K562 (cell line): Measurements from ENCODE around the gene STUB1. TPM values are rescaled to one million over a fixed set of nuclear protein-coding genes. Genes with fewer than 3 reads are reported as not detected.

Source experiments
- ARNT ChIP-seq, 2 experiments: fragments of 450-650 bp; IDR thresholded peaks; 2 replicates each; pipeline ENCODE4 v1.6.1; 2016; ENCODE audit warnings: mild to moderate bottlenecking in 1 of 2
- CAMTA2 ChIP-seq: fragments of 250-450 bp; sonication (Bioruptor Pico); conservative IDR thresholded peaks from 2 replicates; pipeline ENCODE4 v1.5.1; 2022
- CBFA2T3 ChIP-seq: fragments of 450-650 bp; IDR thresholded peaks from 2 replicates; pipeline ENCODE4 v1.6.1; 2017
- CBX1 ChIP-seq: sonication (generic); IDR thresholded peaks from 2 replicates; pipeline ENCODE4 v1.6.1; 2016; ENCODE audit warnings: antibody characterized with exemption, low read depth, mild to moderate bottlenecking
- CREB1 ChIP-seq, 2 experiments: sonication (generic) in 1 of 2; formaldehyde crosslinking in 1 of 2; IDR thresholded peaks; 2 replicates each; pipeline versions ENCODE4 v1.6.1 to v1.8.0; 2012 to 2022; ENCODE audit warnings: inconsistent platforms in 1 of 2, mild to moderate bottlenecking in 1 of 2, missing genetic modification reagents in 1 of 2, moderate library complexity in 1 of 2
- E2F3 ChIP-seq: fragments of 250-450 bp; sonication (Bioruptor Pico); IDR thresholded peaks from 2 replicates; pipeline ENCODE4 v1.4.0; 2020; ENCODE audit warnings: mild to moderate bottlenecking
- HMBOX1 ChIP-seq: sonication (generic); IDR thresholded peaks from 2 replicates; pipeline ENCODE4 v1.6.1; 2016
- MBD2 ChIP-seq: sonication (generic); IDR thresholded peaks from 2 replicates; pipeline ENCODE4 v1.6.1; 2016; ENCODE audit warnings: low read depth, borderline replicate concordance
- MECOM ChIP-seq: fragments of 250-450 bp; sonication (Bioruptor Pico); IDR thresholded peaks from 2 replicates; pipeline ENCODE4 v1.8.0; 2022; ENCODE audit warnings: inconsistent platforms
- MIER1 ChIP-seq: fragments of 450-650 bp; IDR thresholded peaks from 2 replicates; pipeline ENCODE4 v1.6.1; 2016; ENCODE audit warnings: antibody characterized with exemption, mild to moderate bottlenecking, low read depth
- NRF1 ChIP-seq, 2 experiments: fragments of 450-650 bp; IDR thresholded peaks in 1 of 2; conservative IDR thresholded peaks in 1 of 2; 2 replicates each; pipeline ENCODE4 v1.6.1; 2014; ENCODE audit warnings: mild to moderate bottlenecking in 2 of 2
- POLR2AphosphoS5 ChIP-seq: IDR thresholded peaks from 2 replicates; pipeline ENCODE4 v1.6.1; 2011; ENCODE audit warnings: mild to moderate bottlenecking, low read depth, low read length, moderate library complexity; ENCODE audit not compliant: control insufficient read depth, insufficient read depth
- POLR3G ChIP-seq: IDR thresholded peaks from 2 replicates; pipeline ENCODE4 v1.6.1; 2011; ENCODE audit not compliant: insufficient read length, insufficient replicate concordance; ENCODE audit errors: extremely low read depth
- RBM39 ChIP-seq: fragments of 200-400 bp; formaldehyde crosslinking; optimal IDR thresholded peaks from 2 replicates; pipeline ENCODE3; 2018; ENCODE audit warnings: low read depth, low read length
- SMARCB1 ChIP-seq: IDR thresholded peaks from 2 replicates; pipeline ENCODE4 v1.6.1; 2011; ENCODE audit warnings: improper control_type of control experiment, low read depth; ENCODE audit not compliant: insufficient read length
- SNIP1 ChIP-seq: fragments of 450-650 bp; IDR thresholded peaks from 2 replicates; pipeline ENCODE4 v1.7.1; 2017; ENCODE audit warnings: low read depth, mild to moderate bottlenecking
- TBL1XR1 ChIP-seq, 2 experiments: IDR thresholded peaks; 2 replicates each; pipeline ENCODE4 v1.6.1; 2012; ENCODE audit warnings: improper control_type of control experiment in 2 of 2, low read length in 2 of 2, mild to moderate bottlenecking in 1 of 2
- TCF3 ChIP-seq: sonication (generic); formaldehyde crosslinking; IDR thresholded peaks from 2 replicates; pipeline ENCODE4 v1.4.0; 2020; ENCODE audit warnings: mild to moderate bottlenecking, missing genetic modification reagents
- TGIF2 ChIP-seq: sonication (generic); formaldehyde crosslinking; IDR thresholded peaks from 2 replicates; pipeline ENCODE4 v1.8.1; 2022; ENCODE audit warnings: mild to moderate bottlenecking, missing genetic modification reagents, moderate library complexity
- ZFX ChIP-seq: sonication (generic); formaldehyde crosslinking; IDR thresholded peaks from 2 replicates; pipeline ENCODE4 v1.8.0; 2022; ENCODE audit warnings: mild to moderate bottlenecking, missing genetic modification reagents, moderate library complexity
- ZNF12 ChIP-seq: sonication (generic); formaldehyde crosslinking; IDR thresholded peaks from 2 replicates; pipeline ENCODE4 v1.4.0; 2020; ENCODE audit warnings: mild to moderate bottlenecking, missing genetic modification reagents
- ZNF175 ChIP-seq: fragments of 200-800 bp; sonication (Bioruptor generic); IDR thresholded peaks from 2 replicates; pipeline ENCODE4 v1.6.1; 2016; ENCODE audit warnings: low read depth, mild to moderate bottlenecking, missing genetic modification characterization, missing compliant biosample characterization
- ZNF431 ChIP-seq: sonication (generic); formaldehyde crosslinking; IDR thresholded peaks from 2 replicates; pipeline ENCODE4 v1.8.0; 2022; ENCODE audit warnings: mild to moderate bottlenecking, missing genetic modification reagents
- ZNF644 ChIP-seq: fragments of 200-800 bp; sonication (Bioruptor generic); IDR thresholded peaks from 2 replicates; pipeline ENCODE4 v1.6.1; 2016; ENCODE audit warnings: low read depth, missing genetic modification characterization, missing compliant biosample characterization
- polyA plus RNA-seq, 8 experiments: library from polyadenylated mRNA; depleted of rRNA in 4 of 8; stranded (reverse) in 5 of 8; unstranded in 3 of 8; fragments of >200 nt; fragmentation: Nextera tagmentation in 2 of 8; fragmentation: Illumina TruSeq in 1 of 8; extraction: Ambion mirVana in 2 of 8; extraction: Trizol in 1 of 8; gene quantifications; 2 replicates each; pipeline versions ENCODE4 v1.2.1 to v1.2.3, GENCODE V29; 2011 to 2014; ENCODE audit warnings: inconsistent platforms in 1 of 8, missing spikeins in 1 of 8
- total RNA-seq, 7 experiments: library from RNA; depleted of rRNA in 6 of 7; stranded (reverse); fragments of >200 nt in 6 of 7; fragmentation: Illumina TruSeq in 2 of 7; extraction: Trizol in 2 of 7; gene quantifications; 2 replicates each; pipeline versions ENCODE4 v1.2.1 to v1.2.3, GENCODE V29; 2011 to 2021; ENCODE audit warnings: low replicate concordance in 1 of 7
- TF ChIP-seq, protein P1 (sequence below): sonication (generic); formaldehyde crosslinking; IDR thresholded peaks from 2 replicates; pipeline ENCODE4 v1.5.0; 2020; ENCODE audit warnings: missing genetic modification reagents

The STUB1 gene
- total and polyA plus RNA-seq, 9 of the 15 experiments (the other 6 are each of a cell fraction or from before 2014, with no cell fraction given): 10.6 to 251 (median 152) TPM

DNA sequence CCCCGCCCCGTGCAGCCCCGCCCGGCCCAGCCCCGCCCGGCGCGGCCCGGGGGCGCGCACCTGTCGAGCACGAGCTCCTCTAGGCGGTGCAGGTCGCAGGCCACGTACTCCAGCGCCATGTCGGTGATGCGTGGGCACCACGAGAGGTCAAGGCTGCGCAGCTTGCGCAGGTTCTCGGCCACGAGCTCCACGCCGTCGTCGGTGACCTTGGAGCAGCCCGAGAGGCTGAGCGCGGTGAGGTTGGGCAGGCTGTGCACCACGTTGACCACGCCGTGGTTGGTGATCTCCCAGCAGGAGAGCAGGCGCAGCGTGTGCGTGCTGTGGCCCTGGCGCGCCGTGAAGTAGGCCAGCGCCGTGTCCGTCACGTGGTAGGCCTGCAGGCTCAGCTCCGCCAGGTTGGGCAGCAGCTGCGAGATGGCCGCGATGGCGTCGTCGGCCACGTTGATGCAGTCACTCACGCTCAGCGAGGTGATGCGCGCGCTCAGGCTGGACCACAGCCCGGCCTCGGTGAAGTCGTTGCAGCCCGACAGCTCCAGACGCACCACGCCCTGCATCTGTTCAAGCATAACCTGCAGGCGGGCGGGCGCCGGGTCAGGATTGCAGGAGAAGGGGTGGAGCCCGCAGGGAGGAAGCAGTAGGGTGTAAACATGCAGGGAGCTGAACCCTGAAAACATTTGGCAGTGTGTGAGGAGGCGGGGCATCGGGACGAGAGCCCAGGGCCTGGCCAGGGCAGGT is 15.3 kb downstream of the STUB1 start (continued):
- TF ChIP-seq CAMTA2 (CRISPR knock-in tag) (no peak), MECOM (CRISPR knock-in tag) (no peak), SMARCB1 (no peak), RBM39 (no peak), TGIF2 (no peak), ARNT (IDR thresholded peaks at IDR 0.05) (no peak), CBFA2T3 (no peak), NRF1 (conservative IDR thresholded peaks at IDR 0.05 in 1 of 2, IDR thresholded peaks at IDR 0.05 in 1 of 2) (peak; percentile 84 to 88), ZNF431 (CRISPR knock-in tag) (peak; percentile 86), CBX1 (0 out of 2 replicates have a peak, but pooled peaks have one; percentile 36), TBL1XR1 (IDR thresholded peaks at IDR 0.05; ENCODE audit: low read length in 2 of 2) (no peak), POLR2AphosphoS5 (no peak), HMBOX1 (no peak), MIER1 (0 out of 2 replicates have a peak, but pooled peaks have one; percentile 24), CREB1 (IDR thresholded peaks at IDR 0.05) (no peak; the same call in 1 of the 2 replicates), CREB1 (CRISPR knock-in tag; IDR thresholded peaks at IDR 0.05) (peak; percentile 59; the same call in 1 of the 2 replicates), ZFX (CRISPR knock-in tag) (peak; percentile 79), SNIP1 (no peak), POLR3G (no peak), ZNF644 (no peak), E2F3 (CRISPR knock-in tag) (no peak), ZNF175 (CRISPR knock-in tag) (no peak), ZNF12 (CRISPR knock-in tag) (no peak), TCF3 (CRISPR knock-in tag) (no peak), MBD2 (no peak)
- TF ChIP-seq, protein P1, sequence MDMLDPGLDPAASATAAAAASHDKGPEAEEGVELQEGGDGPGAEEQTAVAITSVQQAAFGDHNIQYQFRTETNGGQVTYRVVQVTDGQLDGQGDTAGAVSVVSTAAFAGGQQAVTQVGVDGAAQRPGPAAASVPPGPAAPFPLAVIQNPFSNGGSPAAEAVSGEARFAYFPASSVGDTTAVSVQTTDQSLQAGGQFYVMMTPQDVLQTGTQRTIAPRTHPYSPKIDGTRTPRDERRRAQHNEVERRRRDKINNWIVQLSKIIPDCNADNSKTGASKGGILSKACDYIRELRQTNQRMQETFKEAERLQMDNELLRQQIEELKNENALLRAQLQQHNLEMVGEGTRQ: peak; percentile 85
